PC-9 (cell line): Measurements from ENCODE around the gene WASL.
A peak's percentile ranks its signal among the peaks of the same experiment; 100 is the strongest.

Experiments used
- CTCF ChIP-seq: fragments of 200-600 bp; sonication (generic); conservative IDR thresholded peaks from 2 replicates; pipeline ENCODE4 v1.6.1; 2017; ENCODE audit warnings: mixed run types, antibody characterized with exemption, mild to moderate bottlenecking, moderate library complexity
- EZH2 ChIP-seq: fragments of 200-600 bp; sonication (generic); IDR thresholded peaks from 2 replicates; pipeline ENCODE4 v1.8.0; 2017; ENCODE audit warnings: antibody characterized with exemption, low read depth

GRCh38 chr7:123797673-123798531, 49.1 kb upstream of the WASL start:
- TF ChIP-seq CTCF: peak; percentile 83
- TF ChIP-seq EZH2: no peak
